Activated naive CD8-positive, alpha-beta T cell treated with anti-CD3 and anti-CD28 coated beads, Interleukin-2, amount 50 U/mL, for 24 hours (primary cell): ENCODE data around the gene FAM110D.
A peak's percentile ranks its signal among the peaks of the same experiment; 100 is the strongest.

Experiments
- ATAC-seq: fragments of 150-1000 bp; cut with Tn5 transposase; one replicate; pipeline ENCODE4 v1.10.0; 2021
- DNase-seq: peaks from one replicate; pipeline ENCODE4 v3.0.0; 2021
- H3K27ac Mint-ChIP-seq: one replicate; pipeline ENCODE4 v1.8.0; 2021; ENCODE audit warnings: mild to moderate bottlenecking, mixed read lengths
- H3K27me3 Mint-ChIP-seq: one replicate; pipeline ENCODE4 v1.8.0; 2021; ENCODE audit warnings: mixed read lengths
- H3K36me3 Mint-ChIP-seq: one replicate; pipeline ENCODE4 v1.8.0; 2021; ENCODE audit warnings: low read depth, mixed read lengths
- H3K4me1 Mint-ChIP-seq: one replicate; pipeline ENCODE4 v1.8.0; 2021; ENCODE audit warnings: mixed read lengths
- H3K4me3 Mint-ChIP-seq: one replicate; pipeline ENCODE4 v1.8.0; 2021; ENCODE audit warnings: mild to moderate bottlenecking, moderate library complexity, mixed read lengths
- H3K9me3 Mint-ChIP-seq: one replicate; pipeline ENCODE4 v1.8.0; 2021; ENCODE audit warnings: mixed read lengths

FAM110D gene

GRCh38 chr1:26153966-26154532, 4.8 kb upstream of the FAM110D start:
- Mint-ChIP-seq H3K9me3 (no peaks in the 10 kb centered on the region), H3K27ac (no peak overlapping the region), H3K36me3 (no peaks in the 10 kb centered on the region), H3K27me3 (peaks cover 24% of the 10 kb centered on the region), H3K4me3 (no peak overlapping the region), H3K4me1 (peaks cover 3% of the 10 kb centered on the region)
- DNase-seq (no peak), ATAC-seq (no peak)

GRCh38 chr1:26154750-26155149, 4.1 kb upstream of the FAM110D start:
- DNase-seq (no peak), ATAC-seq (no peak)
- H3K27me3 Mint-ChIP-seq, result peaks cover 30% of the 10 kb centered on the region
- peaks cover 3% of the 10 kb centered on the region for H3K4me1 Mint-ChIP-seq
- no peaks in the 10 kb centered on the region for H3K36me3 Mint-ChIP-seq
- H3K4me3 Mint-ChIP-seq, result no peak overlapping the region
- H3K9me3 Mint-ChIP-seq, result no peaks in the 10 kb centered on the region
- H3K27ac Mint-ChIP-seq, result no peak overlapping the region

GRCh38 chr1:26155370-26156284, 3.3 kb upstream of the FAM110D start:
- peaks cover 32% of the 10 kb centered on the region for H3K27me3 Mint-ChIP-seq
- H3K4me3 Mint-ChIP-seq, result no peak overlapping the region
- H3K36me3 Mint-ChIP-seq, result no peaks in the 10 kb centered on the region
- no peak overlapping the region for H3K27ac Mint-ChIP-seq
- no peaks in the 10 kb centered on the region for H3K9me3 Mint-ChIP-seq
- no peak for DNase-seq
- peak; percentile 18 for ATAC-seq
- H3K4me1 Mint-ChIP-seq, result peaks cover 3% of the 10 kb centered on the region

- H3K27ac Mint-ChIP-seq, result no peak overlapping the region
- H3K36me3 Mint-ChIP-seq, result no peaks in the 10 kb centered on the region
- ATAC-seq (no peak), DNase-seq (no peak)
- no peaks in the 10 kb centered on the region for H3K9me3 Mint-ChIP-seq
- peaks cover 3% of the 10 kb centered on the region for H3K4me1 Mint-ChIP-seq
- peaks cover 37% of the 10 kb centered on the region for H3K27me3 Mint-ChIP-seq
- H3K4me3 Mint-ChIP-seq, result no peak overlapping the region
Measured at GRCh38 chr1:26156285-26157038, 2.4 kb upstream of the FAM110D start.

- H3K36me3 Mint-ChIP-seq, result no peaks in the 10 kb centered on the region
- ATAC-seq (no peak), DNase-seq (no peak)
- H3K4me1 Mint-ChIP-seq, result peaks cover 7% of the 10 kb centered on the region
- no peak overlapping the region for H3K4me3 Mint-ChIP-seq
- H3K27ac Mint-ChIP-seq, result no peak overlapping the region
- peaks cover 44% of the 10 kb centered on the region for H3K27me3 Mint-ChIP-seq
- no peaks in the 10 kb centered on the region for H3K9me3 Mint-ChIP-seq
Measured at GRCh38 chr1:26158271-26158907, 490 bp upstream of the FAM110D start.

- no peak overlapping the region for H3K27ac Mint-ChIP-seq
- no peak for ATAC-seq
- peaks cover 9% of the 10 kb centered on the region for H3K4me1 Mint-ChIP-seq
- no peak overlapping the region for H3K4me3 Mint-ChIP-seq
- peaks cover 43% of the 10 kb centered on the region for H3K27me3 Mint-ChIP-seq
- no peaks in the 10 kb centered on the region for H3K9me3 Mint-ChIP-seq
- no peaks in the 10 kb centered on the region for H3K36me3 Mint-ChIP-seq
- DNase-seq, result no peak
Measured at GRCh38 chr1:26159743-26160039, 812 bp downstream of the FAM110D start.

- H3K4me3 Mint-ChIP-seq, result no peak overlapping the region
- H3K9me3 Mint-ChIP-seq, result no peaks in the 10 kb centered on the region
- H3K27ac Mint-ChIP-seq, result no peak overlapping the region
- DNase-seq, result no peak
- peaks cover 42% of the 10 kb centered on the region for H3K27me3 Mint-ChIP-seq
- H3K36me3 Mint-ChIP-seq, result no peaks in the 10 kb centered on the region
- ATAC-seq, result no peak
- H3K4me1 Mint-ChIP-seq, result peaks cover 13% of the 10 kb centered on the region
Measured at GRCh38 chr1:26160527-26161414, 1.9 kb downstream of the FAM110D start.

- H3K27ac Mint-ChIP-seq, result no peak overlapping the region
- H3K27me3 Mint-ChIP-seq, result peaks cover 38% of the 10 kb centered on the region
Measured at GRCh38 chr1:26161415-26162219, 2.7 kb downstream of the FAM110D start.

GRCh38 chr1:26162220-26162709, 3.4 kb downstream of the FAM110D start:
- Mint-ChIP-seq H3K27ac (no peak overlapping the region), H3K9me3 (no peaks in the 10 kb centered on the region), H3K36me3 (no peaks in the 10 kb centered on the region), H3K4me3 (peak overlapping the region; percentile 49), H3K27me3 (peaks cover 36% of the 10 kb centered on the region), H3K4me1 (peaks cover 10% of the 10 kb centered on the region)
- DNase-seq (no peak), ATAC-seq (no peak)

More at GRCh38 chr1:26161415-26162219, 2.7 kb downstream of the FAM110D start:
- Mint-ChIP-seq H3K4me1 (peaks cover 12% of the 10 kb centered on the region), H3K36me3 (no peaks in the 10 kb centered on the region), H3K4me3 (peak overlapping the region; percentile 49), H3K9me3 (no peaks in the 10 kb centered on the region)
- ATAC-seq (peak; percentile 57), DNase-seq (peak; percentile 55)

- DNase-seq, result no peak
- H3K4me1 Mint-ChIP-seq, result peaks cover 10% of the 10 kb centered on the region
- no peak overlapping the region for H3K4me3 Mint-ChIP-seq
- H3K27ac Mint-ChIP-seq, result no peak overlapping the region
- H3K36me3 Mint-ChIP-seq, result no peaks in the 10 kb centered on the region
- no peak for ATAC-seq
- H3K9me3 Mint-ChIP-seq, result no peaks in the 10 kb centered on the region
- H3K27me3 Mint-ChIP-seq, result peaks cover 30% of the 10 kb centered on the region
Measured at GRCh38 chr1:26163684-26164035, 4.8 kb downstream of the FAM110D start.

- peak overlapping the region; percentile 38 for H3K4me3 Mint-ChIP-seq
- H3K36me3 Mint-ChIP-seq, result no peaks in the 10 kb centered on the region
- DNase-seq, result peak; percentile 67
- peaks cover 26% of the 10 kb centered on the region for H3K27me3 Mint-ChIP-seq
- H3K9me3 Mint-ChIP-seq, result no peaks in the 10 kb centered on the region
- H3K27ac Mint-ChIP-seq, result no peak overlapping the region
- peak; percentile 41 for ATAC-seq
- H3K4me1 Mint-ChIP-seq, result peaks cover 10% of the 10 kb centered on the region
Measured at GRCh38 chr1:26164036-26164860, 5.4 kb downstream of the FAM110D start.
